Renal cortical epithelial cell (primary cell): Measurements from ENCODE around the gene IL3. TPM values are rescaled to one million over a fixed set of nuclear protein-coding genes. Genes with fewer than 3 reads are reported as not detected.
A peak's percentile ranks its signal among the peaks of the same experiment; 100 is the strongest.

Source experiments
- DNase-seq: peaks from one replicate; pipeline ENCODE4 v3.0.0-alpha.2; 2011; ENCODE audit warnings: low read depth
- total RNA-seq: library from RNA; depleted of rRNA; stranded (reverse); fragments of >200 nt; gene quantifications from 2 replicates; pipeline ENCODE4 v1.2.3, GENCODE V29; 2014

Gene IL3
- total RNA-seq, 1 donor from 2014 or later, result not detected

GRCh38 chr5:132056610-132057497, 3.6 kb upstream of the IL3 start:
- no peak for DNase-seq

- DNase-seq, result no peak
These were observed 2.8 kb upstream of the IL3 start for GRCh38 chr5:132057498-132058255.

GRCh38 chr5:132058646-132059042, 1.8 kb upstream of the IL3 start:
- DNase-seq, result no peak

GRCh38 chr5:132059043-132059695, 1.3 kb upstream of the IL3 start:
- DNase-seq, result no peak

GRCh38 chr5:132059696-132060500, 557 bp upstream of the IL3 start:
- DNase-seq, result no peak

DNA sequence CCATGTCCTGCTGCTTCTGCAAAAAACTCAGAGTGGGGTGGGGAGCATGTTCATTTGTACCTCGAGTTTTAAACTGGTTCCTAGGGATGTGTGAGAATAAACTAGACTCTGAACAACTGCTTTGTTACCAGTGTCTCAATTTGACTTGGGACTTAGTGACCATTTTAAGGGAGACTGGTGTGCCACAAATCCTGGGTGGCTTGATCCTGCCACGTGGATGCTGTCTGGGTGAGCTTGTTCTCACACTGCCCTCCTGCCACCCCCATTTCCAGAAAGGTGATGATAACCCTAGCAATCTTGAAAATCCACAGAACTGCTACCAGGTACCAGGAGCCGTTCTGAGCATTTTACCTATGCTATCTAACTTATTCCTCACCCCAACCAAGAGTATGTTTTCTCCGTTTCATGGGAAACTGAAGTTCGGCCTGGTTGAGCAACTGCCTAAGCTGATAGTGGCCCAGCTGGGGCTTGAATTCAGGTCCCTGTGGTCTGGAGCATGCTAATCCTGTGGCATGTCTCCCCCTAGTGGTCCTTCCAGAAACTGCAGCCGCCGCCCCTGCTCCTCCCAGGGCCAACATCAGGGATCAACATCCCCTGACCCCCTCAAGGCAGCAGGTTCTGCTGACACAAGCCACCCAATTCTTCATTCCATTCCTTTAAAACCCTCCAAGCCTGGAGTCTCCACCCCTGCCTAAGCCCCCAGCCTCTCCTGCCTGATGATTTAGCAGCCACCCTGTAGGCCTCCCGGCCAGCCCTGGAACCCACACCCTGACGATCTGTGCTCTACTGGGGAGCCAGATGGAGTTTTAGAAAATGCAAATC, 2.8 kb downstream of the IL3 start:
- DNase-seq, result peak; percentile 26

DNA sequence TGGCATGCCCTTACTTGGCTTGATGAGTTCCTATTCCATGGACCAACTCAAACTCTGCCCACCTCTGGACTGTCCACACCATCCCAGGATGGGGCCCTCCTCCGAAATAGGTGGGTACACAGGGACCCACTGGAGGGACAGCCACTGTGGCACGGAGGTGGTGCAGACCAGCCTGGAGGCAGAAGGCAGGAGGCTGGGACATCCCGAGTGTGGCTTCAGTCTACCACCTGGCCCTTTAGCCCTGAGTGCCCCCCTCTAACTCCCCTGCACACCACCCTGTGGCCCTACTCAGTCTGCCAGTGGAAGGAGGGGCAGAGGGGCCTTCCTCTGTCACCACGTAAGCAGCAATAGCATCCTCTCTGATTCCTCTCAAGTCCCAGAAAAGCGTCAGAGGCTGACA, 3.7 kb downstream of the IL3 start:
- DNase-seq, result no peak

- peak; percentile 58 for DNase-seq
These were observed 4.4 kb downstream of the IL3 start for GRCh38 chr5:132064738-132065331.

GRCh38 chr5:132065351-132065937, 5.0 kb downstream of the IL3 start:
- DNase-seq, result peak; percentile 52

DNA sequence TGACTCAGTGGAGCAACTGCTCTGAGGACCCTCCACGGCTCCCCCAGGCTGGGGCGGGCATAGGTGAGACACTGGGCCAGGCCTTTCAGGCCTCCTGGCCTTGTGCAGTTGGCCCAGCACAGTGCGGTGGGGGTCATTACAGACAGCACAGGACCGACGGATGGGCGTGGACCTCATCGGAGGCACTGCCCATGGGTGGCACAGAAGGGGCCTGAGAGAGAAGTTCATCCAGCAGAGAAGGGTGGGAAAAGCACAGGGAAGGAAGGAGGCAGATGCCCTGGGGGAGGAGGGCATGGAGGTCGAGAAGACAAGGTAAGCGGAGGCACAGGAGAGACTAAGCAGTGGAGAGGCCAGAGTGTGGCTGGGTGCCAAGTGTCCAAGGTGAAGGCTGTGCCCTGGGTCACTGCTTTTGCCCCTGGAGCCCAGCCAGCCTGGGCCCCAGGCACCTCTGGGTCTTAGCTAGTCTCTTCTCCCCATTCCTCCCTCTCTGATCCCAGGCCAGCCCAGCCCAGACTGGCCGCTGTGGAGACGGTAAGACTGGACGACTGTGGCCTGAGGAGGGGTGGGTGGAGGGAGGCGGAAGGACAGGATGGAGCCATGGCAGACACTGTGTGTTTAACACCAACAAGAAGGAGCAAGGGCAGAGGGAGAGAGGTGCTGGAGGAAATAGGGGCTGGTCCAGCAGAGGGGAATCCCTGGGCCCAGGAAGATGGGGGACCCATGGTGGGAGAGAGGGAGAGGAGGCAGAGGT, 5.7 kb downstream of the IL3 start:
- DNase-seq, result no peak

- no peak for DNase-seq
These were observed 6.4 kb downstream of the IL3 start for GRCh38 chr5:132066871-132067270.

DNA sequence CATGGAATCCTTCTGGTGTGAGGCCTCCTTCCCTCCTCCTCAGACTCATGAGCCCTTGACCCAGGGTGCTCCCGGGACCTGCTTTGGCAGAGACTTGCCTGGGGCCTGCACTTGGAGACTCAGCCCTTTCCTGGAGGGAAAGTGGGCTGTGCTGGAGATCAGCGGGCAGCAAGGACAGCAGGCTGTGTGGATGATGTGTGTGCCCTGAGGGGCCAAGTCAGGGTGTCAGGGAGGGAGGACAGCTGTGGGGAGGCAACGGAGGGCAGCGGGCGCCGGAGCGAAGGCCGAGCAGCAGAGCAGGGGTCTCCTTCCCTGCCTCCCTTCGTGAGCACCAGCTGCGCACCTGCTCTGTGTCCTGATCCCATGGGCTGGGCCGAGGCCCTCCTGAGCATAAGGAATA, 7.0 kb downstream of the IL3 start:
- DNase-seq, result no peak

- DNase-seq, result no peak
These were observed 7.7 kb downstream of the IL3 start for GRCh38 chr5:132067941-132068808.

GRCh38 chr5:132069561-132069960, 9.1 kb downstream of the IL3 start:
- no peak for DNase-seq

DNA sequence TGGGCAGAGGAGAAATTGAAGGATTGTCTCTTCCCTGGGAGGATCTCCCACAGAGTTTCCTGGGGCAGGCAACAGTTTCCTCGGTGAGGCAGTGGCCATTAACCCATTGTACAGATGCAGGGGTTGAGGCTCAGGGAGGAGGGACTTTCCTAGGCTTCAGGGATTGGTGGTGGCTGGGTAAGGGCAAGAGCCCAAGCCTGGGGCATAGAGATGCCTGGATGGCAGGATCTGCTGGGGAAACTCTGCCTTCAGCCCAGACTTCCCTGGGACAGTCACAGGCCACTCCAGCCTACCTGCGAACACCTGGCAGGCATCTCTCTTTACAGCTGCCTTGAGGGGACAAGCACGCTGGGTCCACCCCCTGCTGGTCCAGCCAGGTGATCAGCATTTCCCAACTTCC, 9.5 kb downstream of the IL3 start:
- DNase-seq, result no peak

DNA sequence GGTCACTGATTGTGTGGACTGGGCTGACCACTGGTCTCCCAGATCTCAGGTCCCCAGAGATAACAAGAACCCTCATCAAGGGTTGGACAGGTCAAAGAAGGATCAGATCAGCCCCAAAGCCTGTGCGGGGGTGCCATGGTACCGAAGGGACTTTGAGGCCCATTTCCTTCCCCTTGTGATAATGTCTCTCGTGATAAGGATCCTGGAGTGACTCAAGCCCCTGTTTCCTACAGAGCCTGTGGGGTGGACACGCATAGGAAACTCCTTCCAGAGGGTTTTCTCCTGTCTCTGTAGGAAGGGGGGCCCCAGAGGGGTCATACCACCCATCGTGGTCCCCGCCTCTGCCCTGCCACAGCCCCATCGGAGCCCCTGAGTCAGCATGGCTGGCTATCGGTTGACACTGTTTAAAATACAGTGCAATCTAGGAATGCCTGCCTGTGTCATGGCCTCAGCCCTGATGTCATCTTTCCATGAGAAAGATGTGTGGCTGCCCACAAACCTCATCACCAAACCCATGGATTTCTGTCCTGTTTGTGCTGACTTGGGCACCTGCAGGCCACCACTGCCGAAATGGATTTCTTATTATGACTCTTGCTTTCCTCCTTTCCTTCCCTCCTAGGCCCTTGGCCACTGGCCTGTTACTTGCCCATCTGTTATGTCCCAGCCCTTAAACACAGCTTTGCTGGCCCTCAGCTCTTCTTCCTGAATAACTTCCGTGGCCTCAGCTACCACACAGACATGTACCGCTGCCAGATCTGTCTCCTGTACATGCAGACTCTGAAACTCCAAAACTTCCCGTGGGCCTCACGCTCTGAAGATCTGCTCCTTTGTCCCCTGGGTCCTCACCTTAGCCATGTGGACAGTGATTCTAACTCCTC, 10.2 kb downstream of the IL3 start:
- no peak for DNase-seq

DNA sequence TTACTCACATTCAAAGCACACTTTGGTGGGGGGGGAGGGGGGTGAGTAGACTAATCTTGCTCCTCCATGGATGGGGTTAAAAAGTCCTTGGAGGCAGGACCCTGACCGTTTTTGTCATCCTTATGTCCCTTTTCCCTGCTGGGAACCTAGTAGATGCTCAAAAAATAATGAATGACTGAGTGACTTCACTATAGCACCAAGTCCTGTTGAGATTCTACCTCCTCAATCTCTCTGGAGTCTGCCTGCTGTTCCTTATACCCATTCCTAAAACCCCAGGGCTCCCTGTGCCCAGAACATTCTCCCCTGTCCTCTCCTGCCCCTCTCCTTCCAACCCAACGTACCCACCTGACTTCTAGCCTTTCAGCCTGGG, 10.9 kb downstream of the IL3 start:
- no peak for DNase-seq
